ENCODE results near the gene DNAJC5. TPM values are rescaled to one million over a fixed set of nuclear protein-coding genes. Genes with fewer than 3 reads are reported as not detected.
"Not testable (repeated sequence)": the region's sequence is repeated elsewhere in the genome, so short reads cannot be mapped to it uniquely, and the experiment has no call there.

The DNAJC5 gene
- total and polyA plus RNA-seq, 4 donors = 16.2 to 38.1 (median 25.9) TPM

DNA sequence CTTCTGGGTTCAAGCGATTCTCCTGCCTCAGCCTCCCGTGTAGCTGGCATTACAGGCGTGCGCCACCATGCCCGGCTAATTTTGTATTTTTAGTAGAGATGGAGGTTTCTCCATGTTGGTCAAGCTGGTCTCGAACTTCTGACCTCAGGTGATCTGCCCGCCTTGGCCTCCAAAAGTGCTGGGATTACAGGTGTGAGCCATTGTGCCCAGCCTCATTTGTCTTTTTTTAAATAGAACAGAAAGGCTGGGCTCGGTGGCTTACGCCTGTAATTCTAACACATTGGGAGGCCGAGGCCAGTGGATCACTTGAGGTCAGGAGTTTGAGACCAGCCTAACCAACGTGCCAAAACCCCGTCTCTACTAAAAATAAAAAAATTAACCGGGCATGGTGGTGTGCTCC, 27.9 kb upstream of the DNAJC5 start:
- WGBS, 2 donors = 91 to 94% methylated on average over 13 of the region's 13 CpGs
- not testable (repeated sequence) for ATAC-seq (ENCODE audit: low FRiP score)
- intact Hi-C loops (cut with DNase I) = loop anchor here in 1 of 2 donors (5.0 kb wide), 1 partner anchor 35 kb away; the partner anchor contains the start of gene ZBTB46

DNA sequence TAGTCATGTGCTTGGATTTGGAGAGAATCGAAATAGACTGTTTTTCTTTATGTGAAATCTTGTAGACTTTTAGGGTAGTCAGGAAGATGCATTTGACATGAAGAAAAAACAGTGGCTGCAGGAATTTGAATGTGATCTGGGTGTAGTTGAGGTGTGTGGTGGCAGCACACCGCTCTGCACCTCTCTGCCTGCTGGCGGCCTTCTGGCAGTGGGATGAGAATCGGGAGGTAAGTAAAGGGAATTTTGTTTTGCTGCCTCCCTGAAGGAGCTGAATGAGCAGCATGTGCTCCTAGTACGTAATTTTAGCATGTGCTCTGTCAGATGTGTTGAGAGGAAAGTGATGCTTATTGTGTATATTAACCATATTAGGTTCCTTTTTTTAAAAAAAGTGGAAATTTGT, 26.7 kb upstream of the DNAJC5 start:
- WGBS, 2 donors = 87% methylated on average over 5 of the region's 5 CpGs
- Histone ChIP-seq H3K9me3 (ENCODE audit: control insufficient read depth, low read length) (no peaks in the 10 kb centered on the region), H3K4me1 (ENCODE audit: control insufficient read depth in 1 of 2, insufficient read depth in 2 of 2, low read length in 2 of 2) (no peaks in the 10 kb centered on the region), H3K27me3 (ENCODE audit: control insufficient read depth in 1 of 2, insufficient read depth in 2 of 2, low read length in 1 of 2) (no peaks in the 10 kb centered on the region), H3K4me3 (ENCODE audit: low read length in 2 of 2) (no peak overlapping the region), H3K36me3 (ENCODE audit: control insufficient read depth in 1 of 2, insufficient read depth in 2 of 2, low read length in 1 of 2) (peaks cover 0 to 4% of the 10 kb centered on the region in 2 donors), H3K27ac (ENCODE audit: low read depth in 1 of 2, low read length in 2 of 2) (no peak overlapping the region)
- no peak for ATAC-seq (ENCODE audit: low FRiP score)
- no peak for DNase-seq
- intact Hi-C loops (cut with DNase I) = loop anchor here in 1 of 2 donors (5.0 kb wide), 1 partner anchor 36 kb away; the partner anchor contains the start of gene ZBTB46

More for the DNA sequence above, 27.9 kb upstream of the DNAJC5 start:
- not testable (repeated sequence) for H3K4me3 ChIP-seq (ENCODE audit: low read length in 2 of 2); H3K4me1 ChIP-seq (ENCODE audit: control insufficient read depth in 1 of 2, insufficient read depth in 2 of 2, low read length in 2 of 2); H3K27me3 ChIP-seq (ENCODE audit: control insufficient read depth in 1 of 2, insufficient read depth in 2 of 2, low read length in 1 of 2); H3K9me3 ChIP-seq (ENCODE audit: control insufficient read depth, low read length); H3K27ac ChIP-seq (ENCODE audit: low read depth in 1 of 2, low read length in 2 of 2); DNase-seq; H3K36me3 ChIP-seq (ENCODE audit: control insufficient read depth in 1 of 2, insufficient read depth in 2 of 2, low read length in 1 of 2)

DNA sequence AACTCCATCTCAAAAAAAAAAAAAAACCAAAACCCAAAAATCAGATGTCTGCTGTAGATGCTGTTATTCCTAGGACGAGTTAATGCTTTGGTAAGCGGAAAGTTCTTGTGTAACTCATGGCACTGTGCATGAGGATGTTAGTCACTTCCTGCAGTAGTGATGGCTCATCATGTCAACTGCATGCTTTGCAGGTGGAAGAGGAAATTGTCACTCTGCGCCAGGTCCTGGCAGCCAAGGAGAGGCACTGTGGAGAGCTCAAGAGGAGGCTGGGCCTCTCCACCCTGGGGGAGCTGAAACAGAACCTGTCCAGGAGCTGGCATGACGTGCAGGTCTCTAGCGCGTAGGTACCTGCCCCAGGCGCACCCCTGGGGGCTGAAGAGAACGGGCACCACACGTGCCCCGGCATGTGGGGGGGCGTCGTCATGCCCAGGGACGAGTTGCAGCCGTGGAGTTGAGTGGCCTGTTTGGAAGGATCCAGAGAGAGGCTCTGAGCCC, 21.4 kb upstream of the DNAJC5 start:
- intact Hi-C loops (cut with DNase I) = no loop called here
- peak in 1 of 2 donors; percentile 79 for DNase-seq
- 82 to 83% methylated on average over 14 of the region's 14 CpGs for WGBS, 2 donors
- Histone ChIP-seq H3K36me3 (ENCODE audit: control insufficient read depth in 1 of 2, insufficient read depth in 2 of 2, low read length in 1 of 2) (peaks cover 0 to 16% of the 10 kb centered on the region in 2 donors), H3K9me3 (ENCODE audit: control insufficient read depth, low read length) (no peaks in the 10 kb centered on the region), H3K4me3 (ENCODE audit: low read length in 2 of 2) (no peak overlapping the region), H3K27me3 (ENCODE audit: control insufficient read depth in 1 of 2, insufficient read depth in 2 of 2, low read length in 1 of 2) (no peaks in the 10 kb centered on the region), H3K27ac (ENCODE audit: low read depth in 1 of 2, low read length in 2 of 2) (no peak overlapping the region), H3K4me1 (ENCODE audit: control insufficient read depth in 1 of 2, insufficient read depth in 2 of 2, low read length in 2 of 2) (no peaks in the 10 kb centered on the region)
- ATAC-seq (ENCODE audit: low FRiP score) = peak; percentile 74

DNA sequence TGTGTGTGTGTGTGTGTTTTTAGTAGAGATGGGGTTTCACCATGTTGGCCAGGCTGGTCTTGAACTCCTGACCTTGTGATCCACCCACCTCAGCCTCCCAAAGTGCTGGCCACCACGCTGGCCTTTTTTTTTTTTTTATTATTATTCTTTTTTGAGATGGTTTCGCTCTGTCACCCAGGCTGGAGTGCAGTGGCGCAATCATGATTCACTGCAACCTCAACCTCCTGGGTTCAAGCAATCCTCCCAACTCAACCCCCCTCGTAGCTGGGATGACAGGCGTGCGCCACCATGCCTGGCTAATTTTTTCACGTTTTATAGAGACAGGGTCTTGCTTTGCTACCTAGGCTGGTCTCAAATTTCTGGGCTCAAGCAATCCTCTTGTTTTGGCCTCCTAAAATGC, 20.7 kb upstream of the DNAJC5 start:
- intact Hi-C loops (cut with DNase I); ATAC-seq (ENCODE audit: low FRiP score); H3K4me3 ChIP-seq (ENCODE audit: low read length in 2 of 2); H3K9me3 ChIP-seq (ENCODE audit: control insufficient read depth, low read length); H3K27ac ChIP-seq (ENCODE audit: low read depth in 1 of 2, low read length in 2 of 2); H3K27me3 ChIP-seq (ENCODE audit: control insufficient read depth in 1 of 2, insufficient read depth in 2 of 2, low read length in 1 of 2); DNase-seq; H3K4me1 ChIP-seq (ENCODE audit: control insufficient read depth in 1 of 2, insufficient read depth in 2 of 2, low read length in 2 of 2): not testable (repeated sequence)
- peaks cover 0 to 15% of the 10 kb centered on the region in 2 donors for H3K36me3 ChIP-seq (ENCODE audit: control insufficient read depth in 1 of 2, insufficient read depth in 2 of 2, low read length in 1 of 2)
- 85 to 94% methylated on average over 7 of the region's 7 CpGs for WGBS, 2 donors

DNA sequence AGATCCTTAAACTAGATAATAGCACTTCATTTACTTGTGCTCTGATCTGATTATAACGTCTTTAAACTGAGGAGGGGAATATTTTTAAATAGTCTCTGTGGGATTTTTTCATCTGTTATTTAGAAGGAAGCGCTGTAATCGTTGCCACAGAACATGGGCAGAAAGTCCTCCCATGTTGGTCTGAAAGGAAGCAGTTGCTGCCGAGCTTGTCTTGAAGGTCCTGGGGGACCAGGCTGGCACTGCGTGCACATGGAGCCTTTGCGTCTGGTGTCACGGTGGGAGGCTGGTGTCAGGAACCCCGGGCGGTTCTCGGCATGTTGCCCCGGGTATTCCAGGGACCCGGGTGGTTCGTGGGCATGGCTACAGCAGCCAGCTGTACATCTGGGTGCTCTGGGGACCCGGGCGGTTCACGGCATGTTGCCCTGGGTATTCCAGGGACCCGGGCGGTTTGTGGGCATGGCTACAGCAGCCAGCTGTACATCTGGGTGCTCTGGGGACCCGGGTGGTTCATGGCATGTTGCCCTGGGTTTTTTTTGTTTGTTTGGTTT, 18.4 kb upstream of the DNAJC5 start:
- Histone ChIP-seq H3K36me3 (ENCODE audit: control insufficient read depth in 1 of 2, insufficient read depth in 2 of 2, low read length in 1 of 2) (peaks cover 0 to 13% of the 10 kb centered on the region in 2 donors), H3K9me3 (ENCODE audit: control insufficient read depth, low read length) (no peaks in the 10 kb centered on the region), H3K4me3 (ENCODE audit: low read length in 2 of 2) (no peak overlapping the region), H3K27ac (ENCODE audit: low read depth in 1 of 2, low read length in 2 of 2) (no peak overlapping the region), H3K27me3 (ENCODE audit: control insufficient read depth in 1 of 2, insufficient read depth in 2 of 2, low read length in 1 of 2) (no peaks in the 10 kb centered on the region), H3K4me1 (ENCODE audit: control insufficient read depth in 1 of 2, insufficient read depth in 2 of 2, low read length in 2 of 2) (no peaks in the 10 kb centered on the region)
- DNase-seq (no peak), ATAC-seq (ENCODE audit: low FRiP score) (no peak)
- WGBS, 2 donors = 89 to 90% methylated on average over 19 of the region's 19 CpGs
- intact Hi-C loops (cut with DNase I) = no loop called here

DNA sequence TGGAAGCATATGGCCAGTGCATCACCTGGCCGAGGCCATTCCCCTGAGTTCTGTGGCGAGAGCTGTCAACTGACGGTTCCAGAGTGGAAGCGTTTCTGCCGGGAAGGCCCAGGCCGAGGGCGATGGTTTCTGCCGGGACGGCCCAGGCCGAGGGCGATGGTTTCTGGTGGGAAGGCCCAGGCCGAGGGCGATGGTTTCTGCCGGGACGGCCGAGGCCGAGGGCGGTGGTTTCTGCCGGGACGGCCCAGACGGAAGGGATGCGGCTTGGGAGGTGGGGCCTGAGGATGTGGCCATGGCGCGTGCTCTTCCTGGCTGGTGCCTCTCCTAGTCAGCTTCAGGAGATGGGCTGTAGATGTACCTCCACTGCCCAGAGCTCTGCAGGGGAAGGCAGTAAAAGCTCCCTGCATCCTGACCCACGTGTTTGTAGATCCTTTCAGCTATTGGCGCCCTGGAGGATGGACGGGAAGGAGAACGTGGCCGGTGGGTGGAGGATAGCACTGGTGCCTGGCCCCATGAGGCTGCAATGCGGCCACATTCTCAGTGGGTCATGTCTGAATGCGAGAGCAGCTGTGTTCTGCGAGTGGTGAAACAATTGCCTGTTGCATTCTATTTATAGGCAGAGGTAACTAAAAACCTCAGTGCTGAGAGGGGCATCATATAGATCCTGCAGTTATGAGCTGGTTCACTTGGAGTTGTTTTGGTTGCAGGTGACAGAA, 17.0 kb upstream of the DNAJC5 start:
- DNase-seq (no peak), ATAC-seq (ENCODE audit: low FRiP score) (no peak)
- 88 to 91% methylated on average over 32 of the region's 32 CpGs for WGBS, 2 donors
- H3K27ac ChIP-seq (ENCODE audit: low read depth in 1 of 2, low read length in 2 of 2) = no peak overlapping the region
- no peaks in the 10 kb centered on the region for H3K4me1 ChIP-seq (ENCODE audit: control insufficient read depth in 1 of 2, insufficient read depth in 2 of 2, low read length in 2 of 2)
- no peak overlapping the region for H3K4me3 ChIP-seq (ENCODE audit: low read length in 2 of 2)
- no peaks in the 10 kb centered on the region for H3K27me3 ChIP-seq (ENCODE audit: control insufficient read depth in 1 of 2, insufficient read depth in 2 of 2, low read length in 1 of 2)
- intact Hi-C loops (cut with DNase I) = no loop called here
- H3K36me3 ChIP-seq (ENCODE audit: control insufficient read depth in 1 of 2, insufficient read depth in 2 of 2, low read length in 1 of 2) = peaks cover 0 to 13% of the 10 kb centered on the region in 2 donors
- no peaks in the 10 kb centered on the region for H3K9me3 ChIP-seq (ENCODE audit: control insufficient read depth, low read length)

DNA sequence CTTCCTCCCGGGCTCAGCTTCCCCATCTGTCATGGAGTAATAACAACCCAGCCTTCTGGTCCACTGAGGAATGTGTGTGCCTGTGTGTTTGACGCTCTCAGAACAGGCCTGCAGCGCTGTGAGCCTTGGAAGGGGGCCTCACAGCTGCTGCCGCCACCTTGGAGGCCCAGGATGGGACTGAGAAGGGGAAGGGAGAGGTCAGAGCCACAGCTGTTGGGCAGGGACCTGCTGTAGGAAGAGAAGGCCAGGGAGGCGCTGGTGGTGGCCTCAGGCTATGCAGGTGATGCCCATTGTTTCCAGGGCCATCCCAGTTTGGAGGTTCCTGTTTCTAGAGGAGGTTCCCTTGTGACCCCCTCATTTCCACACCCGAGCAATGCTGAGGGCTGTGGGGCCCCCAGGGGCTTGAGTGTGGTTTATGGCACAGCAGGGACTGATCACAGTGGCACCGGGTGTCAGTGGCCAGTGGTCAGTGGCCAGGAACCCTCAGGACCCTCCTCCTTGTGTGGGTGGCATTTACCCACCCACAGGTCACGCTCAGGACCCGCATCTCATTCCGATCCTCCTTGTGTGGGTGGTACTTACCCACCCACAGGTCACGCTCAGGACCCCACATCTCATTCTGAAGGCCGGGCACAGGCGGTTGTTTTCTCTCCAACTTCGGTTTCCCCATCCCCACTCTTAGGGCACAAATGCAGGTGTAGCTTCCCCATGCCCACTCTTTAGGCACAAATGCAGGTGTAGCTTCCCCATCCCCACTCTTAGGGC, 15.8 kb upstream of the DNAJC5 start:
- no peak for ATAC-seq (ENCODE audit: low FRiP score)
- H3K27ac ChIP-seq (ENCODE audit: low read depth in 1 of 2, low read length in 2 of 2) = no peak overlapping the region
- no peaks in the 10 kb centered on the region for H3K4me1 ChIP-seq (ENCODE audit: control insufficient read depth in 1 of 2, insufficient read depth in 2 of 2, low read length in 2 of 2)
- DNase-seq = no peak
- H3K36me3 ChIP-seq (ENCODE audit: control insufficient read depth in 1 of 2, insufficient read depth in 2 of 2, low read length in 1 of 2) = peaks cover 0 to 12% of the 10 kb centered on the region in 2 donors
- H3K27me3 ChIP-seq (ENCODE audit: control insufficient read depth in 1 of 2, insufficient read depth in 2 of 2, low read length in 1 of 2) = no peaks in the 10 kb centered on the region
- intact Hi-C loops (cut with DNase I) = no loop called here
- no peaks in the 10 kb centered on the region for H3K9me3 ChIP-seq (ENCODE audit: control insufficient read depth, low read length)
- H3K4me3 ChIP-seq (ENCODE audit: low read length in 2 of 2) = no peak overlapping the region
- 85 to 88% methylated on average over 14 of the region's 14 CpGs for WGBS, 2 donors

DNA sequence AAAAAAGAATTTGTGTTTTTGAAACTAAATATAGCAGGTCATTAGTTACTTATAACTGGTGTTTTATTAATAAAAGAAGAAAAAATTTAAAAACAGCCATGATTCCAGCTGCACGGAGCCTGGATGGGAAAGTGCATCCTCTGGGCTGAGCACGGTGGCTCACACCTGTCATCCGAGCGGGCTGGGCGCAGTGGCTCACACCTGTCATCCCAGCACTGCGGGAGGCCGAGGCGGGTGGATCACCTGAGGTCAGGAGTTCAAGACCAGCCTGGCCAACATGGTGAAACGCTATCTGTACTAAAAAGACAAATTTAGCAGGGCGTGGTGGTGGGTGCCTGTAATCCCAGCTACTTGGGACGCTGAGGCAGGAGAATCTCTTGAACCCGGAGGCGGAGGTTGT, 14.0 kb upstream of the DNAJC5 start:
- H3K27me3 ChIP-seq (ENCODE audit: control insufficient read depth in 1 of 2, insufficient read depth in 2 of 2, low read length in 1 of 2); H3K4me1 ChIP-seq (ENCODE audit: control insufficient read depth in 1 of 2, insufficient read depth in 2 of 2, low read length in 2 of 2); intact Hi-C loops (cut with DNase I); DNase-seq; H3K9me3 ChIP-seq (ENCODE audit: control insufficient read depth, low read length); H3K4me3 ChIP-seq (ENCODE audit: low read length in 2 of 2); ATAC-seq (ENCODE audit: low FRiP score); H3K27ac ChIP-seq (ENCODE audit: low read depth in 1 of 2, low read length in 2 of 2): not testable (repeated sequence)
- peaks cover 0 to 12% of the 10 kb centered on the region in 2 donors for H3K36me3 ChIP-seq (ENCODE audit: control insufficient read depth in 1 of 2, insufficient read depth in 2 of 2, low read length in 1 of 2)
- 91 to 93% methylated on average over 13 of the region's 13 CpGs for WGBS, 2 donors

Measured in aorta (tissue), 5 donors.